NCI-H2081 (cell line): ENCODE results near the gene DOCK9.
A peak's percentile ranks its signal among the peaks of the same experiment; 100 is the strongest.

ENCODE experiments used
- DNase-seq, 2 experiments: peaks; one replicate each; lab custom pipeline; 2025; lab: John Stamatoyannopoulos, UW

DOCK9 gene

DNA sequence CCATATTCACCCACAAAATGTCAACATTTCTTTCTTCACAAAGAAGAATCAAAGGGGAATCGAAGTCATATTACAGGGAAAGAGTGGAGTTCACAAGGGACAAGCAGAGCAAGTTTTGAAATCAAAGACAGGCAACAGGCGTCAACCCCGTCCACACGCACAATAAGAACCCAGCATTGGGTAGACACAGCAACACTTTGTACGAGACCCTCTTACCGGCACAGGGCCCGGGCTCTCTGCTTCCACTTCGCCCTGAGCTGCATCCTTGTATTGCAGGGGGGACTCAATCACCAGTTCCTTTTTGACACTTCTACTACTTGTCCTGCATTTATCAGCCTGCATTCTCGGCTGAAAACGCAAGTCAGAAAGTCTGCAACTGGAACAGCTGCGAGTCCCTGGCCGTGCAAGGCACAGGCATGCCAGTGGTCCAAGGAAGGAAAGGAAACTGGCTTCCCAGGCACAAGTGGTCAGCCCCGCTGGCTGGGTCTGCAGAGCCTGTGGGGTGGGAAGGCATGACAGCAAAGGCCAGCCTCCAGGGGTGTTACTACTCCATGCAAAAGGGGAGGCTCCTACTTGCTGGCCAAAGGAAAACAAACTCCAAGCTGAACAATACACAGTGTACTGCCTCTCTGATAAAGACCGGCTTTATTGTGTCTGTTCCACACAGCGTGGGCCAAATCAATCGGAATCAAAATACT, at the start of gene DOCK9:
Gene DOCK9 (minus strand): TSS at position 497 of the 698 bp plus-strand sequence. CDS start 155 bp downstream, at position 342.
- DNase-seq: peak in 1 of 2 experiments; percentile 62

GRCh38 chr13:99027260-99027659, 49.4 kb upstream of the DOCK9 start:
- DNase-seq: no peak

DNA sequence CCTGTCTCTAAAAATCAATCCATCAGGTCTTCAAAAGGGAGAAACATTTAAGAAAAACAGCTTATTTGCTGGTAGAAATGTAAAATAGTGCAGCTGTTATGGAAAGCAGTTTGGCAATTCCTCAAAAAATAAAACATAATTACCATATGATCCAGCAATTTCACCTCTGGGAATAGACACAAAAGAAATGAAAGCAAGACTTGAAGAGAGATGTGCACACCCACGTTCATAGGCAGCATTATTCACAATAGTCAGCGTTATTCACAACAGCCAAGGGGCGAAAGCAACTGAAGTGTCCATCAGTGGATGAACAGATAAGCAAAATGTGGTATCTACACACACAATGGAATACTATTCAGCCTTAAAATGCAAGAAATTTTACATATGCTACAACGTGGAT, 45.1 kb upstream of the DOCK9 start:
- no peak for DNase-seq

GRCh38 chr13:99018418-99019180, 40.7 kb upstream of the DOCK9 start:
- no peak for DNase-seq

- DNase-seq: no peak
Observed at GRCh38 chr13:99015606-99016490, 38.0 kb upstream of the DOCK9 start.

DNA sequence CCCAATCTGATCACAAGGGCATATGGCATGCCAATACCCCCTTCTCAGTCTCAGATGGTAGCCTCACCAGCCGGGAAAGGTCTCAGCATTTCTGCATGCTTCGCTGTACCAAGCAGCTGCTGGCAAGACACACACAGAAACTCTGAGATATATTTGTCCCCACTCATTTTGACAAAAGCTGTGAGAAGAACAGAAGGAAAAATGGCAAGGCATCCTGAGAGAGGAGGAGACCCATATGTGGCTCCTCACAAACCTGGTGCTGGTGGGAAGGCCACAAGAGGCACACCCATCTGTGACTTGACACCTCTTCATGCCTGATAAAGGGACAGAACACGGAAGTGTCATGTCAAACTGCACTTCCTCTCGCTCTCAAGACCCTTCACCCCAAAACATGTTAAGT, 36.7 kb upstream of the DOCK9 start:
- DNase-seq: no peak

DNA sequence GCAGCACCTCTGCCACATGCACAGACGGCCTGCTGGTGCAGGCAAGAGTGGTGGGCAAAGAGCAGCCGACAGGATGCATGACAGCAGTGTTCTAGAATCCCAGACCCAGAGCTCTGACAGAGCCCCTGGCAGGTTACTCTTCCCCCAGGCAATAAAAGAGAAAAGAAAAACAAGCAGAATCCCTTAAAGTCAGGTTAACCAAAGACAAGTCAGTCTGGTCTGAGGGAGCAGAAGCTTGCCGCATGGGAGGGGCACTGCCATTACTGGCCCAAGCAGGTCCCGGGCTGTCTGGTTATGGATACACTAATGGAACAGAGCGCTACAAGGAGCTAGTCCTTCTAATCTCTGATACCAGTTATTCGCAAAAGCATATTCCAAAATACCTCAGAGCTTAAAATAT, 36.1 kb upstream of the DOCK9 start:
- no peak for DNase-seq

GRCh38 chr13:99012539-99012938, 34.7 kb upstream of the DOCK9 start:
- DNase-seq: no peak

DNA sequence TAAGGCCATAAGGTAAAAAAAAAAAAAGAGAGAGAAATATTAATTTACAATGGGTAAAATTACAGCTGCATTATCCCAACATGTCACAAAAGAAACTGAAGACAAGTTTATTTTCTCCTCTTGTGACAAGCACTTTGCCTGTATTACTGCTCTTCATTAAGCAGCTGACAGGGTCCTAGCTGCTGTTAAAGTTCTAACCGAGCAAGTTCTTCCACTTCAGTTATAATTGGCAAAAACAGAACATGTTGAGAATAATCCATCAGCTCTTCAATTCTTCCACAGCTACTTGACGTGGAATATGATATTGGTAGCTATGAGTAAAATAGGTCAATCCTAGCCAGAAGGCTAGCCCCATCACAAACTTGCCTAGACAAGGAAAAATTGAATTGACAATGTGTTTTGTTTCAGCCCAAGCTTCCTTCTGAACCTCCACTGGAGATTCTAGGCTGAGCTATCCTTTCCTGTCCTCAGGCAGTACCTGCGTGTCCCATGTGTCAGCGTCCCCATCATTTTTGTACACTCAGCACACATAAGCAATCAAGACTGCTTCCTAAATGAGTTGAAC, 32.2 kb upstream of the DOCK9 start:
- no peak for DNase-seq

DNA sequence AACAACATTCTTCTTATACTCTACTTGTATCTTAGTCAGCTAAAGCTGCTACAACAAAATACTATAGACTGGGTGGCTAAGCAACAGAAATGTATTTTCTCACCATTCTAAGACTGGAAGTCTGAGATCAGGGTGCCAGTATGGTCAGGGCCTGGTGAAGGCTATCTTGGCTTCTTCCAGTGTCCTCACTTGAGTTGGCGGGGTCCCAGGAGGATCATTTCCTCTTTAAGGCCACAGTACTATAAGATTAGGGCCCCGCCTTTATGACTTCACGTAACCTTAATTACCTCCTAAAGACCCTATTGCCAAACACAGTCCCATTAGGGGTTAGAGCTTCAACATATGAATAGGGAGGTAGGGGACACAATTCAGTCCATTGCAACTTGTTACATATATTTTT, 30.7 kb upstream of the DOCK9 start:
- DNase-seq: no peak

DNA sequence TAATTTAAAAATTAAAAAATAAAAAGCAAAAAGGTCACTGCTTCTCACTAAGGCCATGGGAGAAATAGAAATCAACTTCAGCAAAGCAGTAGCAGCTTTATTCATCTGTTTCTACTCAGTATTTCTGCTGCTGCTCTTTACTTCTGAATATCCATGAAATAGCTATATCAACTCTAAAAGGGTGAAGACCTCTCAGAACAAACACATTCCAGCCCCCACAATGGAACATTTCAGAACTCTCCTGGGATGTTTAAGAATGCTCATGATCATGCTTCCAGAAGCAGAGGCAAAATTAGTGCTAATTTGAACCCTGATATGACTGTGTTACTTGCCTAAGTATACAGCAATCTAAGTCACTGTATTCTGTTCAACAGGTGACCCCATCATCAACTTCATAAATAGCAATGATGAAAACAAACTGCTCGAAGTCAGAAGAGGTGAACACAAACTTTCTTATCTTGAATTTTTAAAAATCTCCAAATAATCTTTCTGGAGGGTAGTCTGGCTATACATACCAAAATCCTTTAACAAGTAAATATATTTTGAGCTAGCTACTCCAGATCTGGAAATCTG, 29.6 kb upstream of the DOCK9 start:
- DNase-seq: no peak

GRCh38 chr13:99005609-99006008, 27.7 kb upstream of the DOCK9 start:
- DNase-seq: no peak

- DNase-seq: peak in 1 of 2 experiments; percentile 24
Observed at GRCh38 chr13:99004978-99005377, 27.1 kb upstream of the DOCK9 start.

DNA sequence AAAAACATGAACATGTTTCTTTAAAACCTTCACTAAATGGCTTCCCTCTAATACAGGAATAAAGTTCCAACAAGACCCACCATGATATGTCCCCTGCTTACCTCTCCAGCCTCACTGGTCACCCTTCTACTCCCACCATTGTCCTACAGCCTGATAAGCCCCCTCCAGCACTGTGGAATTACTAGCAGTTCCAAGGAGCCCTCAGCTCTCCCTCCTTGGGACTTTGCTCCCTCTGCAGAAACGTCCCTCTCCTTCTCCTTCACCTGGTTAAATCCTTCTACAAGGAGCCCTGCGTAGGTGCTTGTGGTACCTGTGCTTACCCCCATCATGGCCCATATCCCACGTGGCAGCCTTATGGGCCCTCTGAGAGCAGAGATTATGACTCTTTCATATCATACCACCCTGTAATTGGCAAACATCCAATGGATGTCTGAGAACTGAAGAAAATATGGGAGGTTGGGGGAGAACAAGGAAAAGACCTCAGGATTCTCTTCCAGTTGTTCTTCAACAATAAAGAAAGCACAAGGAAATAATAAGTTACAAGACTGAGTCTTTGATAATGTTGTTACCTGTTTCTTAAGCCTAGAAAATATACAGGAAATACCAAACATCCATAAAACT, 26.1 kb upstream of the DOCK9 start:
- no peak for DNase-seq

DNA sequence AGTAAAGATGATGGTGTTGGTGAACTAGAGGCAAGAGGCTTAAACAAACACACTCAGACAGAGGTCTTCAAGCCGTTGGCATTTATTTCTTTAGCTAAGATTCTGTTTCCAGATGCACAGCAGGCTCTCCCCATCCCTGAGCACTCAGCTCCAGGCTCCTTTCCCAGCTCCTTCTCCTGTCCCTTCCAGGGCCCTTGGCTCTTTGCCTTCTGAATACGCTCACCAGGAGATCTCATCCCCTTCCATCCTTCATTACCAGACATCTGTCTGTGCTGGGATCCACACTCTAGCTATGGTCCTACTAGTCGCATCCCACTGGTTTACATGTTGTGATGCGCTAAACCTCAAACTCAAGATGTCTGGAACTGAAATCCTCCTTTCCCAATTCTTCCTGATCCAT, 25.3 kb upstream of the DOCK9 start:
- no peak for DNase-seq

- DNase-seq: no peak
Observed at GRCh38 chr13:99002172-99002710, 24.4 kb upstream of the DOCK9 start.

DNA sequence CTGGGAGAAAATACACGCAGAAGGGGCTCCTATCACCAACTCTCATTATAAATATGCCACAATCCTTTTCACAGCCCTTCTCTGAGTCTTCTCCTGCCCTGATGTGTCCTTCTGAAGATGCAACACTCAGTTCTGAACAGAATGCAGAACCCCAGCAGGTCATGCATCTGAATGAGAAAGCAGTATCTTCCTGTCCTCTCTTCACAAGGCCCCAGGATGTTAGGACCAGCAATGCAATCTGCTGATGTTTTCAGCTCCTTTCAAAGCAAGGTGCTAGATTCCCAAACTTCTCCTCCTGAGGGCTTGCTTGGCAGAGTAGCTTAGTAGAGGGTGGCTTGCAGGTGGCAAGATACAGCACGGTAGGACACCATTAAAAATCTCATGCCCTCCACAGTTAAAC, 22.3 kb upstream of the DOCK9 start:
- DNase-seq: no peak

GRCh38 chr13:98999639-98999952, 21.7 kb upstream of the DOCK9 start:
- no peak for DNase-seq

GRCh38 chr13:98998831-98999638, 21.2 kb upstream of the DOCK9 start:
- no peak for DNase-seq
